K562 (cell line): ENCODE measurements around the gene ZNF609. TPM values are rescaled to one million over a fixed set of nuclear protein-coding genes. Genes with fewer than 3 reads are reported as not detected.
A peak's percentile ranks its signal among the peaks of the same experiment; 100 is the strongest.

Experiments
- ATAC-seq: fragments of 200-7000 bp; cut with Tn5 transposase; 3 replicates; pipeline ENCODE4 v1.9.1; 2020; ENCODE audit warnings: moderate library complexity
- BruUV-seq: library from RNA; stranded (reverse); fragments of 400-500 nt; replicated peaks from 2 replicates; lab custom pipeline; 2021; lab: Mats Ljungman, UMichigan
- CTCF ChIA-PET: fragments of 300-600 bp; formaldehyde crosslinking; extraction: SDS; loops from one replicate; lab custom pipeline; 2021; ENCODE audit warnings: low intra/inter-chr PET ratio; lab: Yijun Ruan, JAX
- POLR2A ChIA-PET: fragments of 300-600, 350-650 bp; sonication (Branson Sonifier 250); formaldehyde crosslinking; extraction: SDS; loops from one replicate; lab custom pipeline; 2021; ENCODE audit warnings: antibody characterized with exemption, inconsistent platforms; lab: Yijun Ruan, JAX
- DNase-seq, 4 experiments: peaks; one replicate each; pipeline versions ENCODE4 v3.0.0 to v3.0.0-alpha.2; 2011 to 2018; ENCODE audit warnings: low spot score in 3 of 4, mixed read lengths in 3 of 4; ENCODE audit errors: extremely low read depth in 1 of 4
- FAIRE-seq: peaks from 2 replicates; lab custom pipeline; 2011; peaks lifted over from hg19 to GRCh38; lab: Jason Lieb, UNC
- H2AFZ ChIP-seq: 2 replicates; pipeline ENCODE4 v1.6.0; 2011; ENCODE audit warnings: low read depth, low read length, control low read depth, inconsistent platforms
- H3K27ac ChIP-seq: fragments of 200-600 bp; 3 replicates; pipeline ENCODE4 v1.8.0; 2011; ENCODE audit warnings: low read depth, mild to moderate bottlenecking, control low read depth, inconsistent platforms, low read length, moderate library complexity, mixed read lengths; ENCODE audit errors: extremely low read depth
- H3K27me3 ChIP-seq, 2 experiments: fragments of 300-600 bp in 1 of 2; 2 replicates in 1 of 2; 3 replicates in 1 of 2; pipeline versions ENCODE4 v1.6.0 to v1.8.0; 2011; ENCODE audit warnings: inconsistent platforms in 2 of 2, low read length in 2 of 2, mild to moderate bottlenecking in 1 of 2, mixed read lengths in 1 of 2, moderate library complexity in 1 of 2; ENCODE audit not compliant: control insufficient read depth in 2 of 2, insufficient read depth in 2 of 2
- H3K36me3 ChIP-seq: fragments of 300-600 bp; 3 replicates; pipeline ENCODE4 v1.8.0; 2011; ENCODE audit warnings: mild to moderate bottlenecking, low read length, inconsistent platforms; ENCODE audit not compliant: control insufficient read depth, insufficient read depth
- H3K4me1 ChIP-seq, 2 experiments: fragments of 200-600 bp in 1 of 2; replicated peaks in 1 of 2; 2 replicates in 1 of 2; 3 replicates in 1 of 2; pipeline versions ENCODE4 v1.5.1 to v1.8.0; 2011; ENCODE audit warnings: inconsistent platforms in 2 of 2, low read length in 2 of 2, mild to moderate bottlenecking in 1 of 2, mixed read lengths in 1 of 2, moderate library complexity in 1 of 2; ENCODE audit not compliant: control insufficient read depth in 2 of 2, insufficient read depth in 2 of 2
- H3K4me2 ChIP-seq: 2 replicates; pipeline ENCODE4 v1.6.1; 2011; ENCODE audit warnings: low read length, control low read depth, inconsistent platforms, mixed read lengths; ENCODE audit not compliant: insufficient read depth
- H3K4me3 ChIP-seq: fragments of 200-600 bp; sonication (generic), shearing (Covaris generic); 2 replicates; pipeline ENCODE4 v1.5.1; 2016; ENCODE audit warnings: control low read depth, inconsistent platforms
- H3K79me2 ChIP-seq: fragments of 200-600 bp; 3 replicates; pipeline ENCODE4 v1.8.0; 2011; ENCODE audit warnings: low read length, inconsistent platforms; ENCODE audit not compliant: control insufficient read depth, insufficient read depth
- H3K9ac ChIP-seq, 2 experiments: 2 replicates each; pipeline versions ENCODE4 v1.6.0 to v1.6.1; 2011; ENCODE audit warnings: low read depth in 2 of 2, low read length in 2 of 2, control low read depth in 1 of 2, inconsistent platforms in 1 of 2, mild to moderate bottlenecking in 1 of 2, mixed read lengths in 1 of 2; ENCODE audit not compliant: insufficient read depth in 1 of 2
- H3K9me1 ChIP-seq: one replicate; pipeline ENCODE4 v1.6.0; 2011; ENCODE audit warnings: inconsistent platforms, mild to moderate bottlenecking, low read length, moderate library complexity; ENCODE audit not compliant: control insufficient read depth, insufficient read depth
- H3K9me3 ChIP-seq: replicated peaks from 2 replicates; pipeline ENCODE4 v1.5.1; 2011; ENCODE audit warnings: low read depth, low read length, inconsistent platforms; ENCODE audit not compliant: control insufficient read depth, insufficient read depth
- H4K20me1 ChIP-seq: replicated peaks from 2 replicates; pipeline ENCODE4 v1.6.1; 2011; ENCODE audit warnings: low read length, inconsistent platforms, mixed read lengths; ENCODE audit not compliant: control insufficient read depth, insufficient read depth
- E2F8 ChIP-seq: fragments of 450-650 bp; IDR thresholded peaks from 2 replicates; pipeline ENCODE4 v1.7.1; 2018; ENCODE audit warnings: mild to moderate bottlenecking, low read depth; ENCODE audit not compliant: partially characterized antibody
- HDGF ChIP-seq: fragments of 450-650 bp; IDR thresholded peaks from 2 replicates; pipeline ENCODE4 v1.6.1; 2016
- KLF10 ChIP-seq: fragments of 250-450 bp; sonication (Bioruptor Pico); IDR thresholded peaks from 2 replicates; pipeline ENCODE4 v1.6.1; 2021; ENCODE audit warnings: matching md5 sums
- MCM2 ChIP-seq: fragments of 450-650 bp; IDR thresholded peaks from 2 replicates; pipeline ENCODE4 v1.6.1; 2017; ENCODE audit warnings: low read depth, mild to moderate bottlenecking
- MEF2D ChIP-seq: conservative IDR thresholded peaks from 2 replicates; pipeline ENCODE4 v1.6.1; 2016; ENCODE audit warnings: low read depth, missing genetic modification characterization, missing compliant biosample characterization
- TCF7L2 ChIP-seq: fragments of 150-350 bp; IDR thresholded peaks from 2 replicates; pipeline ENCODE4 v1.6.1; 2016; ENCODE audit warnings: low read depth, mild to moderate bottlenecking, low read length, moderate library complexity
- TEAD1 ChIP-seq, 2 experiments: fragments of 450-650 bp in 1 of 2; sonication (generic) in 1 of 2; formaldehyde crosslinking; IDR thresholded peaks; 2 replicates each; pipeline versions ENCODE4 v1.4.0 to v1.8.0; 2020 to 2022; ENCODE audit warnings: mild to moderate bottlenecking in 2 of 2, missing genetic modification reagents in 1 of 2
- ZBTB17 ChIP-seq: fragments of 450-650 bp; formaldehyde crosslinking; IDR thresholded peaks from 2 replicates; pipeline ENCODE4 v1.4.0; 2020; ENCODE audit warnings: mild to moderate bottlenecking
- ZBTB5 ChIP-seq: fragments of 450-650 bp; IDR thresholded peaks from 2 replicates; pipeline ENCODE4 v1.6.1; 2017; ENCODE audit warnings: antibody characterized with exemption
- ZNF140 ChIP-seq: fragments of 250-450 bp; sonication (Bioruptor Pico); IDR thresholded peaks from 2 replicates; pipeline ENCODE4 v1.8.0; 2021; ENCODE audit warnings: moderate library complexity, mild to moderate bottlenecking, inconsistent platforms
- ZNF655 ChIP-seq: fragments of 250-450 bp; sonication (Bioruptor Pico); IDR thresholded peaks from 2 replicates; pipeline ENCODE4 v1.5.0; 2021
- in situ Hi-C: fragments of 300-500 bp; cut with MboI; formaldehyde crosslinking; loops from 4 replicates; pipeline ENCODE4 v1.15.0; 2018; ENCODE audit warnings: inconsistent platforms, mixed read lengths
- intact Hi-C: fragments of 100-400 bp; cut with micrococcal nuclease; formaldehyde crosslinking; loops from 2 replicates; pipeline ENCODE4 v1.14.2; 2022
- polyA plus RNA-seq, 8 experiments: library from polyadenylated mRNA; depleted of rRNA in 4 of 8; stranded (reverse) in 5 of 8; unstranded in 3 of 8; fragments of >200 nt; fragmentation: Nextera tagmentation in 2 of 8; fragmentation: Illumina TruSeq in 1 of 8; extraction: Ambion mirVana in 2 of 8; extraction: Trizol in 1 of 8; gene quantifications; 2 replicates each; pipeline versions ENCODE4 v1.2.1 to v1.2.3, GENCODE V29; 2011 to 2014; ENCODE audit warnings: inconsistent platforms in 1 of 8, missing spikeins in 1 of 8
- total RNA-seq, 7 experiments: library from RNA; depleted of rRNA in 6 of 7; stranded (reverse); fragments of >200 nt in 6 of 7; fragmentation: Illumina TruSeq in 2 of 7; extraction: Trizol in 2 of 7; gene quantifications; 2 replicates each; pipeline versions ENCODE4 v1.2.1 to v1.2.3, GENCODE V29; 2011 to 2021; ENCODE audit warnings: low replicate concordance in 1 of 7

Gene ZNF609
- total and polyA plus RNA-seq, 9 of the 15 experiments (the other 6 are each of a cell fraction or from before 2014, with no cell fraction given): 3.0 to 38.7 (median 17.8) TPM

GRCh38 chr15:64552281-64552948 is 92.0 kb downstream of the ZNF609 start (continued):
- no peak for TF ChIP-seq TEAD1 (CRISPR knock-in tag; IDR thresholded peaks at IDR 0.05)
- no peak for TF ChIP-seq MCM2

- Histone ChIP-seq H4K20me1 (no peaks in the 10 kb centered on the region), H3K4me2 (no peak overlapping the region), H3K9me1 (no peaks in the 10 kb centered on the region), H3K27me3 (no peaks in the 10 kb centered on the region), H3K4me1 (peaks cover 0 to 29% of the 10 kb centered on the region in 2 experiments; a peak in 4 of 5 replicates), H3K9ac (no peak overlapping the region), H3K4me3 (no peak overlapping the region), H3K36me3 (peaks cover 7% of the 10 kb centered on the region), H2AFZ (no peak overlapping the region), H3K27ac (no peak overlapping the region; the same call in 2 of the 3 replicates), H3K79me2 (peaks cover 85% of the 10 kb centered on the region), H3K9me3 (no peaks in the 10 kb centered on the region)
- no peak for DNase-seq
- intact Hi-C loops (no loop called here), in situ Hi-C loops (no loop called here)
- BruUV-seq: no TSS peak
- CTCF ChIA-PET: no interaction called here
- 0 out of 3 replicates have a peak, but pooled peaks have one; percentile 16 for ATAC-seq
- POLR2A ChIA-PET: interaction anchor here (0.6 to 1.6 kb wide), 2 partner anchors 9 to 13 kb away, joined by 4 to 6 read pairs; no protein-coding TSS in a partner anchor
- FAIRE-seq: no peak
- TF ChIP-seq TCF7L2 (no peak), MEF2D (tag) (no peak), ZNF655 (CRISPR knock-in tag) (no peak), E2F8 (no peak), ZBTB17 (CRISPR knock-in tag) (no peak), ZBTB5 (no peak), ZNF140 (no peak), HDGF (no peak), KLF10 (CRISPR knock-in tag) (no peak)
Observed at GRCh38 chr15:64558460-64559179, 98.2 kb downstream of the ZNF609 start.
